Measurements from ENCODE around the gene GAPDHS. TPM values are rescaled to one million over a fixed set of nuclear protein-coding genes. Genes with fewer than 3 reads are reported as not detected.

The GAPDHS gene
- total RNA-seq, 1 experiment from 2014 or later, result not detected

DNA sequence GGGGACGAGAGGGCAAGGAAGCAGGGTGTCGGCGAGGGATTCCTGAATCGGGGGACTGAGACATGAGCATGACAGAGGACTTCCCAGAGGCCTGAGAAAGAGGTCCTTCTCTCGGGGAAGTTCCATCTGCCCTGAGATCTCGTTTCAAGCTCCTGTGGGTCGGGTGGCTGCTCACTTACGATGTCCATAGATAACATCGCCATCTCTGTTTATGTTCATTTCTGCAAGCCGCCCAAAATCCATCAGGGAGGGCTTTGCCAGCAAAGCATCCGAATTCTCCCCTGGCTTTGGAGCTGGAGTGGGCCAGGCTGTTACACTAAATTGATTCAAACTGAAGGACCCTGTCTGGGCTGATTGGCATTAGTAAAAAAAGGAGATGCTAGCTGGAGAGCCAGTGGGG lies 25.7 kb upstream of the GAPDHS start:
- TF ChIP-seq, protein P1, sequence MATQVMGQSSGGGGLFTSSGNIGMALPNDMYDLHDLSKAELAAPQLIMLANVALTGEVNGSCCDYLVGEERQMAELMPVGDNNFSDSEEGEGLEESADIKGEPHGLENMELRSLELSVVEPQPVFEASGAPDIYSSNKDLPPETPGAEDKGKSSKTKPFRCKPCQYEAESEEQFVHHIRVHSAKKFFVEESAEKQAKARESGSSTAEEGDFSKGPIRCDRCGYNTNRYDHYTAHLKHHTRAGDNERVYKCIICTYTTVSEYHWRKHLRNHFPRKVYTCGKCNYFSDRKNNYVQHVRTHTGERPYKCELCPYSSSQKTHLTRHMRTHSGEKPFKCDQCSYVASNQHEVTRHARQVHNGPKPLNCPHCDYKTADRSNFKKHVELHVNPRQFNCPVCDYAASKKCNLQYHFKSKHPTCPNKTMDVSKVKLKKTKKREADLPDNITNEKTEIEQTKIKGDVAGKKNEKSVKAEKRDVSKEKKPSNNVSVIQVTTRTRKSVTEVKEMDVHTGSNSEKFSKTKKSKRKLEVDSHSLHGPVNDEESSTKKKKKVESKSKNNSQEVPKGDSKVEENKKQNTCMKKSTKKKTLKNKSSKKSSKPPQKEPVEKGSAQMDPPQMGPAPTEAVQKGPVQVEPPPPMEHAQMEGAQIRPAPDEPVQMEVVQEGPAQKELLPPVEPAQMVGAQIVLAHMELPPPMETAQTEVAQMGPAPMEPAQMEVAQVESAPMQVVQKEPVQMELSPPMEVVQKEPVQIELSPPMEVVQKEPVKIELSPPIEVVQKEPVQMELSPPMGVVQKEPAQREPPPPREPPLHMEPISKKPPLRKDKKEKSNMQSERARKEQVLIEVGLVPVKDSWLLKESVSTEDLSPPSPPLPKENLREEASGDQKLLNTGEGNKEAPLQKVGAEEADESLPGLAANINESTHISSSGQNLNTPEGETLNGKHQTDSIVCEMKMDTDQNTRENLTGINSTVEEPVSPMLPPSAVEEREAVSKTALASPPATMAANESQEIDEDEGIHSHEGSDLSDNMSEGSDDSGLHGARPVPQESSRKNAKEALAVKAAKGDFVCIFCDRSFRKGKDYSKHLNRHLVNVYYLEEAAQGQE (IDR thresholded peaks at IDR 0.05; ENCODE audit: low read depth), result no peak
- no peak for TF ChIP-seq JUND (IDR thresholded peaks at IDR 0.05)
- no peak for TF ChIP-seq EGR1 (IDR thresholded peaks at IDR 0.05; ENCODE audit: low read depth)
- TF ChIP-seq, protein P2, sequence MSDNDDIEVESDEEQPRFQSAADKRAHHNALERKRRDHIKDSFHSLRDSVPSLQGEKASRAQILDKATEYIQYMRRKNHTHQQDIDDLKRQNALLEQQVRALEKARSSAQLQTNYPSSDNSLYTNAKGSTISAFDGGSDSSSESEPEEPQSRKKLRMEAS (IDR thresholded peaks at IDR 0.05), result no peak
- no peak for TF ChIP-seq ZFX (IDR thresholded peaks at IDR 0.05)
- TF ChIP-seq TCF7L2 (IDR thresholded peaks at IDR 0.05; ENCODE audit: borderline replicate concordance, extremely low read depth, insufficient read depth, insufficient read length), result no peak
- TF ChIP-seq, protein P3, sequence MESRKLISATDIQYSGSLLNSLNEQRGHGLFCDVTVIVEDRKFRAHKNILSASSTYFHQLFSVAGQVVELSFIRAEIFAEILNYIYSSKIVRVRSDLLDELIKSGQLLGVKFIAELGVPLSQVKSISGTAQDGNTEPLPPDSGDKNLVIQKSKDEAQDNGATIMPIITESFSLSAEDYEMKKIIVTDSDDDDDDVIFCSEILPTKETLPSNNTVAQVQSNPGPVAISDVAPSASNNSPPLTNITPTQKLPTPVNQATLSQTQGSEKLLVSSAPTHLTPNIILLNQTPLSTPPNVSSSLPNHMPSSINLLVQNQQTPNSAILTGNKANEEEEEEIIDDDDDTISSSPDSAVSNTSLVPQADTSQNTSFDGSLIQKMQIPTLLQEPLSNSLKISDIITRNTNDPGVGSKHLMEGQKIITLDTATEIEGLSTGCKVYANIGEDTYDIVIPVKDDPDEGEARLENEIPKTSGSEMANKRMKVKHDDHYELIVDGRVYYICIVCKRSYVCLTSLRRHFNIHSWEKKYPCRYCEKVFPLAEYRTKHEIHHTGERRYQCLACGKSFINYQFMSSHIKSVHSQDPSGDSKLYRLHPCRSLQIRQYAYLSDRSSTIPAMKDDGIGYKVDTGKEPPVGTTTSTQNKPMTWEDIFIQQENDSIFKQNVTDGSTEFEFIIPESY (IDR thresholded peaks at IDR 0.05; ENCODE audit: extremely low read depth, insufficient replicate concordance, low read length), result no peak
- no peak for TF ChIP-seq FOSL1 (IDR thresholded peaks at IDR 0.05; ENCODE audit: low read depth)
- TF ChIP-seq CBX3 (IDR thresholded peaks at IDR 0.05; ENCODE audit: low read depth), result no peak
- no peak for TF ChIP-seq POLR2AphosphoS5 (IDR thresholded peaks at IDR 0.05; ENCODE audit: low read depth, low read length)
- TF ChIP-seq EZH2 (IDR thresholded peaks at IDR 0.05), result no peak
- H4K20me1 ChIP-seq (ENCODE audit: insufficient read depth), result no peaks in the 10 kb centered on the region
- ChIA-PET CTCF (interaction anchor here (2.5 kb wide), 1 partner anchor 12 kb away, joined by 11 read pairs; no protein-coding TSS in a partner anchor), POLR2A (no interaction called here), RAD21 (ENCODE audit: low non-redundant PET in 1 of 2, low total read pairs in 2 of 2, uncharacterized antibody in 2 of 2, unreplicated experiment in 2 of 2) (no interaction called here)
- no peak overlapping the region for H2AFZ ChIP-seq (ENCODE audit: low read depth, low read length, poor library complexity, severe bottlenecking)
- ATAC-seq, result no peak
- peaks cover 15 to 33% of the 10 kb centered on the region in 2 experiments; a peak in 3 of 4 replicates for H3K36me3 ChIP-seq (ENCODE audit: control insufficient read depth in 1 of 2, insufficient read depth in 2 of 2, low read length in 2 of 2)
- H3K9me3 ChIP-seq (ENCODE audit: control insufficient read depth in 1 of 2, insufficient read depth in 1 of 2, low read depth in 1 of 2, low read length in 2 of 2), result no peaks in the 10 kb centered on the region
- no peak overlapping the region for H3K27ac ChIP-seq (ENCODE audit: low read depth, low read length)
- H3K4me2 ChIP-seq (ENCODE audit: low read length), result no peak overlapping the region
- peaks cover 49% of the 10 kb centered on the region for H3K79me2 ChIP-seq (ENCODE audit: insufficient read depth, low read length)
- BruUV-seq (replicated peaks), result no TSS peak
- H3K9ac ChIP-seq (ENCODE audit: low read length), result no peak overlapping the region
- no peak for DNase-seq (ENCODE audit: low read depth, low spot score)
- peaks cover 5 to 20% of the 10 kb centered on the region in 2 experiments; a peak in 3 of 4 replicates for H3K4me1 ChIP-seq (ENCODE audit: control insufficient read depth in 1 of 2, insufficient read depth in 2 of 2, low read length in 2 of 2)
- H3K4me3 ChIP-seq (replicated peaks in 1 of 2; ENCODE audit: low read depth in 1 of 2, low read length in 2 of 2), result no peak overlapping the region
- H3K27me3 ChIP-seq (ENCODE audit: insufficient read depth, low read length), result no peaks in the 10 kb centered on the region
- intact Hi-C loops (cut with micrococcal nuclease), result no loop called here
- no peaks in the 10 kb centered on the region for H3K9me2 ChIP-seq (ENCODE audit: insufficient read depth)
